ENCODE results near the gene MPEG1.

The MPEG1 gene

DNA sequence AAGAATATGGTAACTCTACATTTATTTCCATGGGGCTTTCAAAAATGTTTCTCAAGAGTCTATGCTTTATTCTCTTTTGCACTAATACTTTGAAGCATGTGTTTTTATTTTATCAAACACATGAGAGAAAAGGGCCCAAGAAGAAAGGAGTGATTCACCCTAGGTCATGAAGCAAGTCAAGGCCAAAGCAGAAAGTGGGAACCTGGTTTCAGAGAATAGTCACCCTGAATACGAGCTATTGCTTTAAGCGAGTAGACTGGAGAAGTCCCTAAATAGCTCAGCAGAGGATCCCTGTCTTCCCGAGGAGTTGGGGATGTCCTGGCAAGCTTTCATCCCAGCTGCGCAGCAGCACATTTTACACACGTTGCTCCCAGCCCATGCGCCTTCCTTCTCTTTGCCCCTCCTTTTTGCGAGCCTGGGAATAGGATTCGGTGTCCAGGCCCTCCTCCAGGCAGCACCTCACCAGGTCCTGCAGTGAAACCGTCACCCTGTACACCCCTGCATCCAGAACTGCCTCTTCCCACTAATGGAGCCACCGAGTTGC is 19.1 kb downstream of the MPEG1 start:
- in situ Hi-C loops (cut with HindIII; ENCODE audit: low pct_ligation_motif_present, low pct_unique_long_range_greater_than_20kb, low sequenced_read_pairs) = no loop called here
- no peak for DNase-seq

DNA sequence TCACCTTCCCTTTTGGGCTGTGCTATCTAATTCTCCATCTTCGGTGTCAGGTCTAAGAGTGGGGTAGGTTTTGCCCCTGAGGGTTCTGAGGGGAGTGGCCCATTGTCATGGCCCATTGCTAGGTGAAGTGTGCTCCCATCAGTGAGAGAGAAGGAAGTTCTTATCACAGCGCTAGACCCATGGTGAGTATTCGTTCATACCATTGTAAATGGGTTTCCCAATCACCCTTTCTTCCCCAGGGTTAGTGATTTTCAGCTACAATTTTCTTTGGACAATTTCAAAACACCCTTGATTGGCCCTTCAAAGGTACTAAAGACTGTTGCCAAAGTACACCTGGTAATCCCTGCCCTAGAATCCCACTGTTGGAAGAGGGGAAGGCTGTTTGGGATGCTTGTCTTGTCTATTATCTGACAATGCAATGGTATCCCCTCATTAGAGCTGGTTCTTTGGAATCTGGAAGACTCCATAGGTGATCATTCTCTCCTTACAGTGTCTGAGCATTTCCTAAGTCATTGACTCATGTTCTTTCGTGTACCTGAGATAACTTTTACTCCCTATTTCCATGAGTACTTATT is 20.2 kb downstream of the MPEG1 start:
- in situ Hi-C loops (cut with HindIII; ENCODE audit: low pct_ligation_motif_present, low pct_unique_long_range_greater_than_20kb, low sequenced_read_pairs) = no loop called here
- no peak for DNase-seq

DNA sequence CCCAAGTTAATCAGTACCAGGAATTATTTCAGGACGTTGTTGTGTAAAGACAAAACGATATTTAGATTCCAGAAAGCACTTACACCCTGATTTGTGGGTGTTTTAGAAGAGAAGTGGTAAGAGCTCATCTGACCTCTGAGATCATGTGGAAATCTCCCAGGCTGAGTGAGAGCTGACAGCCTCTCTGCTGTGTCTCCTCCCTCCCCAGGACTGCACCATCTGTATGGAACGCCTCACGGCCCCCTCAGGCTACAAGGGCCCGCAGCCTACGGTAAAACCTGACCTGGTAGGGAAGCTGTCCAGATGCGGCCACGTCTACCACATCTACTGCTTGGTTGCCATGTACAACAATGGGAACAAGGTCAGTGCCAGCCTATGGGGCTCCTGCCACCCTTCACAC is 20.8 kb downstream of the MPEG1 start:
- in situ Hi-C loops (cut with HindIII; ENCODE audit: low pct_ligation_motif_present, low pct_unique_long_range_greater_than_20kb, low sequenced_read_pairs) = no loop called here
- no peak for DNase-seq

DNA sequence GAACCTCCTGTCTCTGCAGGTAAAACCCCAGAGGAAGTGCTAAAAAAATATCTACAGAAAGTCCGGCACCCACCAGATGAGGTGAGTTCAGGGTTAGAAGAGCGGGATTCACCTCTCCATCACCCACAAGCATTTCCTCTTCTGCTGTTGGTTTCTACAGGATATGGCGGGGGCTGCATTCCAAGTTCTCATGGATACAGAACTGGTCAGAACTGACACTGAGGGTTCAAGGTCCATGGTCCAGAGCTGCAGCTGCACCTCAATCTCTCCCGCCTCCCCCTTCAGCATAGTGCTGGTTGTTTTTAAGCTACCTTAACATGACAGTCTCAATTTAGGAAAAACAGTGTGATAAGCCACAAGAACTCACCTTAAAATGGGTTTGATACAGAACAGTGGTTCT is 21.6 kb downstream of the MPEG1 start:
- in situ Hi-C loops (cut with HindIII; ENCODE audit: low pct_ligation_motif_present, low pct_unique_long_range_greater_than_20kb, low sequenced_read_pairs) = no loop called here
- no peak for DNase-seq

DNA sequence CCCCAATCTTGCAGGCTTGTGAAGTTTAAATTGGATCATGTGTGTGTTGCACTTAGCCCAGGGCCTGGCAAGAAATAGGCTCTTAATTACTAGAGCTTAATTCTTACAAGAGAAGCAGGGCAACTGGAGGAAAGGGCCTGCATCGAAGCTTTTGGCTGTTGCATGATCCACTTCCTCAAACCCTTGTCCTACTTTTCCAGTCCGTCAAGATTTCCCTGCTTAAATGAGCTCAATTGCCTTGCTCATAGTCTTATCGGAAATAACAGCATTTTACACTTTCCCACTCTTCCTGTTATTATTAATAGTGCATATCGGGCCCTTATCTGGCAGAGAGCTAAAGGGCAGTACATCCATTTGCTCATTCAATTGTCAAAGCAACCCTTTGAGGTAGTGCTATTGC is 22.7 kb downstream of the MPEG1 start:
- no peak for DNase-seq
- in situ Hi-C loops (cut with HindIII; ENCODE audit: low pct_ligation_motif_present, low pct_unique_long_range_greater_than_20kb, low sequenced_read_pairs) = no loop called here

GRCh38 chr11:59188954-59189353 is 23.8 kb downstream of the MPEG1 start:
- DNase-seq = no peak
- in situ Hi-C loops (cut with HindIII; ENCODE audit: low pct_ligation_motif_present, low pct_unique_long_range_greater_than_20kb, low sequenced_read_pairs) = no loop called here

- in situ Hi-C loops (cut with HindIII; ENCODE audit: low pct_ligation_motif_present, low pct_unique_long_range_greater_than_20kb, low sequenced_read_pairs) = no loop called here
- no peak for DNase-seq
Measured at GRCh38 chr11:59187587-59187986, 25.1 kb downstream of the MPEG1 start.

- DNase-seq = no peak
- in situ Hi-C loops (cut with HindIII; ENCODE audit: low pct_ligation_motif_present, low pct_unique_long_range_greater_than_20kb, low sequenced_read_pairs) = no loop called here
Measured at GRCh38 chr11:59187035-59187434, 25.7 kb downstream of the MPEG1 start.

DNA sequence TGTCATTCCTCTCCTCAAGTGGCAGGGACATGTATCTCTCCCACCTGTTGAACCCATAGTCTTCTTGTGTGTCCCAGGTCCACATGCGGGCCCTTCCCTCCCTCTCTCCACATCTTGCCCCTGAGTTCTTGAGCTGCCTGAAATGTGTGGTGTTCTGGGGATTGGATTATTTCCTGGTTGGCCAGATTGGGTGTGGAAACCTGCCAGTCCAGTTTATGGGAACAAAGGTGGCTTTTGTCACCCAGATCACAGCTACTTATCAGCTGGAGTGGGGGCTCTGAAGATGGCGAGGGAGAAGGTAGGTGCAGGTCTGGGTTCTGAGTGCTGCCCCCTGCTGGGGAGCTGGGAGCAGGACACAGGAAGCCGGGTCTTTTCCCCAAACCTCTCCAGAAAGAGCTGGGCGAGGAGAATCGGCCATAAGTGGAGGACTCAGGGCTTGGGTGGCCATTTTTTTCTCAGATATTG is 26.6 kb downstream of the MPEG1 start:
- peak; percentile 25 for DNase-seq

DNA sequence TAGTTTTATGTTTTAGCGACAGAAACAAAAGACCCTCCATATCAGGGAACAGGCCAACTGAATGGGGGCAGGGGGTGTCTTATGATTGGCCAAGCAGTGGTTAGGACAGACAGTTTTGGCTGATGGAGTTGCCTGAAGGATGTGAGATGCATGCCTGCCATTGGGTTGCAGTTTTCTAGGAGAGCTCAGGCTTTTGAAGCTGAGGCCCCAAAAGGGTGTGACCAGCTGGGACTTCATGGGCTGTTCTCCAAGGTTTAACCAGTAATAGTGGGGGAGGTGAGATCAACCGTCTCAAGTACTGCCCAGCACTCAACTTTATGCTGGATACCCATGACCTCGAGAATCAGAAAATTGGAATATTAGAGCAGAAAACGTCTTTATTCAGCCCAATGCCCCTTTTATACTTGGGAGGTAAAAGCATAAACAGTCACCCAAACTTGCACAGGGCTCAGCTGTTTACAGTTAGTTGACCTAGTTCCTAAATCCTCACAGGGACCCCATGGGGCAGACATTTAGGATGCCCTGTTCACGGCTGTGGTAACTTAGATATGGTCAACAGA is 27.3 kb downstream of the MPEG1 start:
- in situ Hi-C loops (cut with HindIII; ENCODE audit: low pct_ligation_motif_present, low pct_unique_long_range_greater_than_20kb, low sequenced_read_pairs) = no loop called here
- no peak for DNase-seq

More for the DNA sequence above, 26.6 kb downstream of the MPEG1 start:
- in situ Hi-C loops (cut with HindIII; ENCODE audit: low pct_ligation_motif_present, low pct_unique_long_range_greater_than_20kb, low sequenced_read_pairs) = no loop called here

- no peak for DNase-seq
Measured at GRCh38 chr11:59184691-59185339, 27.9 kb downstream of the MPEG1 start.

DNA sequence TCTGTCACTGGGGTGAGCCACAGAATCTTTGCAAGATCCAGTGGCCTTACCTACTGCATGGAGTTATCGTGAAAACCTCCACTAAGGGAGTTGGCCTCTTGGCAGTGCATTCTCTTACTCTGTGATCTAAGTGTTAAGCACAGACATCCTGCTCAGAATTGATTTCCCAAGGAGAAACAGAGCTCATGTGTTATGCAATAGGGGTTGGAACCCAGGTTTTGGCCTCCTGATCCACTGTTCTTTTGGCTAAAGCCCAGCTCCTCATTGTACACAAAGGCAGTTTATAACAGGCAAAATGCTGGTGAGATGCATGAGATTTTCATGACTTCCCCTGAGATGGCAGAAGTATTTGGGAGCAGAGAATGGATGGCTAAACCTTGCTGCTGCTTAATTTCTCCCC is 29.0 kb downstream of the MPEG1 start:
- DNase-seq = no peak
- in situ Hi-C loops (cut with HindIII; ENCODE audit: low pct_ligation_motif_present, low pct_unique_long_range_greater_than_20kb, low sequenced_read_pairs) = no loop called here

More at GRCh38 chr11:59184691-59185339, 27.9 kb downstream of the MPEG1 start:
- in situ Hi-C loops (cut with HindIII; ENCODE audit: low pct_ligation_motif_present, low pct_unique_long_range_greater_than_20kb, low sequenced_read_pairs) = no loop called here

- in situ Hi-C loops (cut with HindIII; ENCODE audit: low pct_ligation_motif_present, low pct_unique_long_range_greater_than_20kb, low sequenced_read_pairs) = no loop called here
- no peak for DNase-seq
Measured at GRCh38 chr11:59182457-59183151, 30.1 kb downstream of the MPEG1 start.

DNA sequence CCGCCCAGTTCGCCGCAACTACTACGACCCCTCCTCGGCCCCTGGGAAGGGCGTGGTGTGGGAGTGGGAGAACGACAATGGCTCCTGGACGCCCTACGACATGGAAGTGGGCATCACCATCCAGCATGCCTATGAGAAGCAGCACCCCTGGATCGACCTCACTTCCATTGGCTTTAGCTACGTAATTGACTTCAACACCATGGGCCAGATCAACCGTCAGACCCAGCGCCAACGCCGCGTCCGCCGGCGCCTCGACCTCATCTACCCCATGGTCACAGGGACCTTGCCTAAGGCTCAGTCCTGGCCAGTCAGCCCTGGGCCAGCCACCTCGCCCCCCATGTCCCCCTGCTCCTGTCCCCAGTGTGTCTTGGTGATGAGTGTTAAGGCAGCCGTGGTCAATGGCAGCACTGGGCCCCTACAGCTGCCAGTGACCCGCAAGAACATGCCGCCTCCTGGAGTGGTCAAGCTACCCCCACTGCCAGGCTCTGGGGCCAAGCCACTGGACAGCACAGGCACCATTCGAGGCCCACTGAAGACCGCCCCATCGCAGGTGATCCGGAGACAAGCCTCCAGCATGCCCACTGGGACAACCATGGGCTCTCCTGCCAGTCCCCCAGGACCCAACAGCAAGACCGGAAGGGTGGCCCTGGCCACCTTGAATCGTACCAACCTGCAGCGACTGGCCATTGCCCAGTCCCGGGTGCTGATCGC is 30.8 kb downstream of the MPEG1 start:
- no peak for DNase-seq
- in situ Hi-C loops (cut with HindIII; ENCODE audit: low pct_ligation_motif_present, low pct_unique_long_range_greater_than_20kb, low sequenced_read_pairs) = no loop called here

DNA sequence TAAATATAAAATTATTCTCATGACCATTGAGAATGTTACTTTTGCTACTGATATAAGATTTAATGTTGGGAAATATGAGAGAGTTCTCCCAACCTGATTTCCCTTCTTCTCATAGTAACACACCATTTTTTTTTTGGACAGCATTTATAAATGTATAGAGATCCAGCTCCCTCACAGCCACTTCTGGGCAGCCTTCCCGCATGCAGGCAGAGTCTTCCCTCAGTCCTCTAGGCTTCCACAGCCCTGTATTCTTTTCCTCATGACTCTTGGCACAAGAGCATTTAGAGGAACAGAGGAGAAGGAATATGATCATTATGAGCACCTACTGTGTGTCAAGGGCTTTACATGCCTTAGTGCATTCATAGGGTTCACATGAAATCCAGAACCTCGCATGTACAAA is 31.8 kb downstream of the MPEG1 start:
- no peak for DNase-seq
- in situ Hi-C loops (cut with HindIII; ENCODE audit: low pct_ligation_motif_present, low pct_unique_long_range_greater_than_20kb, low sequenced_read_pairs) = no loop called here

- in situ Hi-C loops (cut with HindIII; ENCODE audit: low pct_ligation_motif_present, low pct_unique_long_range_greater_than_20kb, low sequenced_read_pairs) = no loop called here
Measured at GRCh38 chr11:59180168-59180776, 32.5 kb downstream of the MPEG1 start.

DNA sequence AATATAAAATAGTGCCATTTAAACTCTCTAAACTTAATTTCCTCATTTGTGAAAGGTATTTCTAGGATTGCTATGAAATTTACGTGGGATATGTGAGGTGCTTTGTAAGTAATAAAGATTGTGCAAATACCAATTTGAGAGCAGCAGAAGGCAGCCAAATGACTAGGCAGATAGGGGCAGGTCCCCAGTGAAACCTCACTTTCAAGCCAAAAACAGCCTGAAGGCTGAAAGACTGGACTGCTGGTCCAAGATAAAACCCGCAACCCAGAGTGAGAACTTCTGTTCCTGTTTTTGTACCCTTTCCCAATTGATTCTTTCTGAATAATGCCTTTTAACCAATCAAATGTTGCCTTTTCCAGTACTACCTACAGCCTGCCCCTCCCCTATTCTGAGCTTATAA is 33.6 kb downstream of the MPEG1 start:
- DNase-seq = no peak
- in situ Hi-C loops (cut with HindIII; ENCODE audit: low pct_ligation_motif_present, low pct_unique_long_range_greater_than_20kb, low sequenced_read_pairs) = no loop called here

More at GRCh38 chr11:59180168-59180776, 32.5 kb downstream of the MPEG1 start:
- DNase-seq = no peak

DNA sequence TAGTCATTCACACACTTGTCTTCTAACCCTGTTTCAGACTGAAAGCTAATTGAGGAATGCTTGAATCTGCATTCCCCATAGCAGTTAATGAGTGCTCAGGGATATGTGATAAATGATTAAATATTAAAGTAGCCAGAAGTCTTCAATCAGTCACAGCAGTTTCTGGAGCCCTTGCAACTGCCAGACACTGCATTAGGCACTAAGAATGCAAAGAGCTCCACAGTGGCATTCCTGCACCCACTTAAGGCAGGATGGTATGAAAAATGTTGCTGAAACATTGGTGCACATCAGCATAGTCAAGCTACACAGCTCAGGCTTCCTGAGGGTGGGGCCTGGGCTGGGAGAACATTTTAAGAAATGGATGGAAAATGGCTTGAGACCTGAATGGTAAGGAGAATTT is 34.3 kb downstream of the MPEG1 start:
- in situ Hi-C loops (cut with HindIII; ENCODE audit: low pct_ligation_motif_present, low pct_unique_long_range_greater_than_20kb, low sequenced_read_pairs) = no loop called here
- DNase-seq = no peak
